SKM-1 treated with dmso at 0.1 percent for 144 hours (cell line): ENCODE data around the gene PRAMEF20.
"Not testable (repeated sequence)": the region's sequence is repeated elsewhere in the genome, so short reads cannot be mapped to it uniquely, and the experiment has no call there.

Experiments used
- DNase-seq: peaks from one replicate; lab custom pipeline; 2025; ENCODE audit not compliant: unreplicated experiment; lab: John Stamatoyannopoulos, UW

PRAMEF20 gene

DNA sequence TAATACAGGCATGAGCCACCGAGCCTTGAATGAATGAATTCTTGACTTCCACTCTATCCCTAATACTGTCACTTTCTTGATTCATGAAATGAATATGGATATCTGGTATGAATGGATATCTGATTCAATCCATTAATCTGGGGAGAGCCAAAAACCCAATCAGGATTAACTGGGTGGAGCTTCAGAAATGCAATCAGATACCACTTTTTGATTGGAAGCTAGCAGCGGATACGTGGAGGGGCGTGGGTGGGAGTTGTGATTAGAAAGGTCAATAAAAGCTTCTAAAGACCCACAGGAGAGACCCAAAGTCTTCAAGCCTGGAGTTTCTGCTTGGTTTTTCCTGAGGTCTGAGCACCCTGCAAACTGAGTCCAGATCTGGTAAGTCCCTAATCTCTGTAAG is at the start of gene PRAMEF20:
Gene PRAMEF20 (plus strand): TSS at position 301 of the 400 bp plus-strand sequence. CDS start 5,905 bp downstream, outside the sequence.
- DNase-seq: not testable (repeated sequence)

DNA sequence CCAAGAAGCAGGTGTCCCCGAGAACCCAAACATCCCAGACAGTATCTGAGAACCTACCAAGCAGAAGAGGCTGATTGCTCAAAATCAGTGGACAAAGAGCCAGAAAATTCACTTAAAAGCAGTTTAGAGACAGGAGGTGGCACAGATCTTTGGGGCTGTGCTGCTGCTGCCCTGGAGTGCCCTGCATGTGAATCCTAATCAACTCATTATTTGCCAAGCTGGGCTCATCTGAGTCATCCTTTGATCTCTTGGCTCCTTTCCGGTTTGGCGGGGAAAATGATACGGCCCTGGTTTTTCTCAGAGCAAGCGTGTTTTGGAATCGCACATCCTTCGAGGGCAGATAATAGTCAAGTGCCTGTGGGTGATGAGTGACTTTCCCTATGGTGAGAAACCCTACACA is 47.9 kb upstream of the PRAMEF20 start:
- DNase-seq: not testable (repeated sequence)

DNA sequence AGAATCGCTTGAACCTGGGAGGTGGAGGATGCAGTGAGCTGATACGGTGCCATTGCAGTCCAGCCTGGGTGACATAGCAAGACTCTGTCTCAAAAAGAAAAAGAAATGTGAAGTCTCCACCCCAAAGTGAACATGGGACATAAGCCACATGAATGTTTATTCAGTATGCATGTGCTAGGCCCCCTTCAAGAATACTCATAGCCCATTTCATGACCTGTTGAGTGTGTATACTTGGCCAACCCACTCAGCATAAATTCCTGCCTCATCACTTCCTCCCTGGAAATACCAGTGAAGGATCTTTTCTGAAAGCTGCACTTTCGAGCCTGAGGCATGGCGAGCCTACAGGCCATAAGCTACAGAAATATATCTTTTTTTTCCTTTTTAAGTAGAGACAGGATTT is 45.3 kb upstream of the PRAMEF20 start:
- DNase-seq: not testable (repeated sequence)

DNA sequence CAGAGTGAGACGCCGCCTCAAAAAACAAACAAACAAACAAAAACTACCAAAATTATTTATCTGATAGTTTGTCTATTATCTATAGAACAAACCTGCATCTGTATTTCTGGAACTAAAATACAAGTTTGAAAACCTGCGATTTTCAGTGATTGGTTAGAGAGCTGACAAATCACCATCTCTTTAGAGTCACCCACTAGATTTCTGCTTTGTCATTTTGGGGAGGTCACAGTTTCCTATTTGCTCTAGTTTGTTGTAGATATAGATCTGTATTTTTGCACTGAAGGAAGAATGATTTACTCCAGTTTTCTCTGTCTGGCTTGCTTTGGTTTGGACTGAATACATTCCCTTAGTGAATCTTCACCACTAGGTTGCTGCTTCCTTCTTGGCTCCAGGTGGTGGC is 43.7 kb upstream of the PRAMEF20 start:
- not testable (repeated sequence) for DNase-seq

DNA sequence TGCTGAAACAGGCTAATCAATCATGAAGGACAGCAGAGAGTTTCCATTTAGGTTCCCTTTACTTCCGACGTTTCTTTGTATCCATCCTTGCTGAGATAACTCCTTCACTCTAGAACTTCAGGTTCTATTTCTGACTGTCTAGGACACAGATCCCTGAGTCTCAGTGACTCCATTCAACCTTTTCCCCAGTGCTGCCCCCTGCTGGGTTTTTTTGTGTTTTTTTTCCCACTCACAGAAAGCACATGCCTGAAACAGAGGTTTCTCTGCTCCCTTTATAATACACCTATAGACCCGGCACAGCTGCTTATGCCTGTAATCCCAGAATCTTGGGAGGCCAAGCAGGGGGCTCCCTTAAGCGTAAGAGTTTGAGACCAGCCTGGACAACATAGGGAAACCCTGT is 41.7 kb upstream of the PRAMEF20 start:
- DNase-seq: not testable (repeated sequence)

DNA sequence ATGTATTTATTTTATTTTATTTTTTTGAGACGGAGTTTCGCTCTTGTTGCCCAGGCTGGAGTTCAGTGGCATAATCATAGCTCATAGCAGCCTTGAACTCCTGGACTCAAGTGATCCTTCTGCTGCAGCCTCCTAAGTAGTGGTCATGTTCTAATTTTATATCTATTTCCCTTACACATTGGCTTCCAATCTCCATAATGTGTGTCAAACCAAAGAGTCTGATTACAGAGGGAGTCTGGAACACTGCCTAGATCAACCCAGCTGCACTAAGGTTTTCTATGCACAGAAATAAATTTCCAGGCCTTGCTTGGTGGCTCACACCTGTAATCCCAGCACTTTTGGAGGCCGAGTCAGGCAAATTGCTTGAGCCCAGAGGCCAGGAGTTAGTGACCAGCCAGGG is 31.3 kb upstream of the PRAMEF20 start:
- not testable (repeated sequence) for DNase-seq

DNA sequence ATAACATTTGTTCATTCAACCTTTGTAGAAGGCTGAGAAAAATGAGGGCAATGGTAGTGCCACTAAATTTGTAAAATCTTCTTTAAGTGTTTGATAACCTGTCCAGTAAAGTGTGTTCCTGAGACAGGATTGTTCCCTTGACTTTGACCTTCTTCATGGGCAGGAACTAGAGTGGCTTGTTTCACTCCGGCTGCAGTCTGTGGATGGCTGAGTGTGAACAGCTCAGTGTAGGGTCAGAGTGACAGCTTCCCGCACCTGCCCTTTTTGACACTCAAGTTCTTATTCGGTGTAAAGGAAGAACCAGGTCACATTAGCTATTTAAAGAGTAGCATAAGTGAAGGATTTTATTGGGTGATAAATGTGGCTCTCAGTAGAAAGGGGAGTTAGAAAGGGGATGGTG is 29.9 kb upstream of the PRAMEF20 start:
- DNase-seq: not testable (repeated sequence)

DNA sequence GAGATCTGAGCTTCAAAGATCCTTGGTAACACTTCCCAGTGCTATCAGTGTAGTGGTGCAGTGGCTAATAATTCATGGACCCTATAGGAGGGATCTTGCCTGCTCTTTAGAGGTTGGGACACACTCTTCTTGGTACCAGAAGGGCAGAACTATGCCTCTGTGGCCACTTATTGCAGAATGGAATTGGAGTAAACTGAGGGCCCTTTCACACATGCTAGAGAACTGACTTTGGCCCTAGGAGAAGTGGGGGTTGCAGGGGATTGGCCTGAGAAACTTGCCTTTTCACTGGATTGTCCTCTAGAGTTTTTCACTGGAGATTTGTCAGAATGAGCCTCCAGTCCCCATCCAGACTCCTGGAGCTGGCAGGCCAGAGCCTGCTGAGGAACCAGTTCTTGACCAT is 20.9 kb upstream of the PRAMEF20 start, which contains the start of gene PRAMEF17:
Gene PRAMEF17 (plus strand): TSS at position 301 of the 400 bp plus-strand sequence. CDS start 26 bp downstream, at position 327.
- not testable (repeated sequence) for DNase-seq

DNA sequence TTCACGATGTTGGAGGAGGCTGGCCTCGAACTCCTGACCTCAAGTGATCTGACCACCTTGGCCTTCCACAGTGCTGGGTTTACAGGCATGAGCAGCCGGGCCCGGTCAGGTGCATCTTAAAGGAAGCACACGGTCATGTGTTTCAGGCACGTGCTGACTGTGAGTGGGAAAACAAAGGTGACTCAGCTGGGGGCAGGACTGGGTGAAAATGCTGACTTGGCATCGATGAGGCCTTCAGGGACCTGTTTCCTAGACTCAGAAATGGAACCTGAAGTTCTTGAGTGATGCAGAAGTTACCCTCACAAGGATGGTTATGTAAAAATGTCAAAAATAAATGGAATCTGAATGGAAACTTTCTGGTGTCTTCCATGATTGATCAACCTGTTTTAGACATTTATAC is 17.2 kb upstream of the PRAMEF20 start:
- not testable (repeated sequence) for DNase-seq

DNA sequence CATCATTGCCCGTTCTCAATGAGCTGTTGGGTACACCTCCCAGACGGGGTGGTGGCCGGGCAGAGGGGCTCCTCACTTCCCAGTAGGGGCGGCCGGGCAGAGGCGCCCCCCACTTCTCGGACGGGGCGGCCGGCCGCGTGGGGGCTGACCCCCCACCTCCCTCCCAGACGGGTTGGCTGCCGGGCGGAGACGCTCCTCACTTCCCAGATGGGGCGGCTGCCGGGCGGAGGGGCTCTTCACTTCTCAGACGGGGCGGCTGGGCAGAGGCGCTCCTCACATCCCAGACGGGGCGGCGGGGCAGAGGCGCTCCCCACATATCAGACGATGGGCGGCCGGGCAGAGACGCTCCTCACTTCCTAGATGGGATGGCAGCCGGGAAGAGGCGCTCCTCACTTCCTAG is 15.5 kb upstream of the PRAMEF20 start:
- not testable (repeated sequence) for DNase-seq

DNA sequence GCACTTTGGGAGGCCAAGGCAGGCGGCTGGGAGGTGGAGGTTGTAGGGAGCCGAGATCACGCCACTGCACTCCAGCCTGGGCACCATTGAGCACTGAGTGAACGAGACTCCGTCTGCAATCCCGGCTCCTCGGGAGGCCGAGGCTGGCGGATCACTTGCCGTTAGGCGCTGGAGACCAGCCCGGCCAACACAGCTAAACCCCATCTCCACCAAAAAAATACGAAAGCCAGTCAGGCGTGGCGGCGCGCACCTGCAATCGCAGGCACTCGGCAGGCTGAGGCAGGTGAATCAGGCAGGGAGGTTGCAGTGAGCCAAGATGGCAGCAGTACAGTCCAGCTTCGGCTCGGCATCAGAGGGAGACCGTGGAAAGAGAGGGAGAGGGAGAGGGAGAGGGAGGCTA is 14.9 kb upstream of the PRAMEF20 start:
- DNase-seq: not testable (repeated sequence)

DNA sequence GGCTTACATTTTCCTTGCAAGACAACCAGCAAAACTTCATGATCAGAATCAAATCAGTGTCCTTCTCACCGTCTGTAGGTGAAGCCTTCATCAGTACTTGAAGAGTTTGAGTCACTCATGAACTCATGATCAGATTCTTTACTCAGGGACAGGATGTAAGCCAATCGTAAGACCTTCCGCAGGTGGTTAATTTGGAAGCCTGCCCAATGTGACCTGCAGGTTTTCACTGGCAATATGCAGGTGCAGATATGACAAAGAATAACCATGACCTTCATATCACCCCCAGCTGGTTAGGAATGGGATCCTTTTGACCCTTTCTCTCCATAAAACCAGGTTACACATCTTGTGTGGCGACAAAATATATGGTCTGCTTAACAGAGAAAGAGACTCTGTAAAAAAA is 2.4 kb upstream of the PRAMEF20 start:
- no peak for DNase-seq

DNA sequence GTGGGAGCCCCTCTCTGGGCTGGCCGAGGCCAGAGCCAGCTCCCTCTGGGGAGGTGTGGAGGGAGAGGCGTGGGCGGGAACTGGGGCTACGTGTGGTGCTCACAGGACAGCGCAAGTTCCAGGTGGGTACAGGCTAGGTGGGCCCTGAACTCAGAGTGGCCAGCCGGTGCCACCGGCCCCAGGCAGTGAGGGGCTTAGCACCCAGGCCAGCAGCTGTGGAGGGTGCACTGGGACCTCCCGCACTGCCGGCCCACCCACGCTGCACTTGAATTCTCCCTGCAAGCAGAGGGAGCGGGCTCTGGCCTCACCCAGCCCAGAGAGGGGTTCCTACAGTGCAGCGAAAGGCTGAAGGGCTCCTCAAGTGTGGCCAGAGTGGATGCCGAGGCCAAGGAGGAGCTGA is 20.2 kb downstream of the PRAMEF20 start:
- no peak for DNase-seq

DNA sequence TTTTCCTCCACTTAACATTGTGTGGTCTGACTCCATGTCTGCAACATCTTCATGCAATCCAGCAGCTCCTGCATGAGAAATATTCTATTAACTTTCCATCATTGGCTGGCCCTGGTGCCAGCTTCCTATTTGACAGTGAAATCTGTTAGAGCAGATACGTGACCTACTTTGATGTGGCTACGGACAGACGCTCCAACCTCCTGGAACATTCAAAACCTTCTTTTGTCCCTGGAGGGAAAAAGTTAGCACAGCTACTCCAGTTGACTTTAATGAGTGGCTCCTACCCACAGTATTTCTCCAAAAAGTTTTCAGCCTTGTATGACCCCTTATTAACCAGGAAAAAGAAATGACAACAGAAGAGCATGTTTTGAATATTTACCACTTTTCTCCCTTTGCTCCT is 22.0 kb downstream of the PRAMEF20 start:
- no peak for DNase-seq

DNA sequence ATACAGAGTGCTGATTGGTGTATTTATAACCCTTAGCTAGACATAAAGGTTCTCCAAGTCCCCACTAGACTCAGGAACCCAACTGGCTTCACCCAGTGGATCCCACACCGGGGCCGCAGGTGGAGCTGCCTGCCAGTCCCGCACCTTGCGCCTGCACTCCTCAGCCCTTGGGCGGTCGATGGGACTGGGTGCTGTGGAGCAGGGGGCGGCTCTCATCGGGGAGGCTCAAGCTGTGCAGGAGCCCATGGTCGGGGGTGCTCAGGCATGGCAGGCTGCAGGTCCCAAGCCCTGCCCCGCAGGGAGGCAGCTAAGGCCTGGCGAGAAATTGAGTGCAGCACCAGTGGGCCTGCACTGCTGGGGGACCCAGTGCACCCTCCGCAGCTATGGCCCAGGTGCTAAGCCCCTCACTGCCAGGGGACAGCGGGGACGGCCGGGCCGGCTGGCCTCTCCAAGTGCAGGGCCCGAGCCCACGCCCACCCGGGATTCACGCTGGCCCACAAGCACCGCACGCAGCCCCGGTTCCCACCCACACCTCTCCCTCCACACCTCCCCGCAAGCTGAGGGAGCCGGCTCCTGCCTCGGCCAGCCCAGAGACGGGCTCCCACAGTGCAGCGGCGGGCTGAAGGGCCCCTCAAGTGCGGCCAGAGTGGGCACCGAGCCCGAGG is 23.6 kb downstream of the PRAMEF20 start:
- DNase-seq: not testable (repeated sequence)

DNA sequence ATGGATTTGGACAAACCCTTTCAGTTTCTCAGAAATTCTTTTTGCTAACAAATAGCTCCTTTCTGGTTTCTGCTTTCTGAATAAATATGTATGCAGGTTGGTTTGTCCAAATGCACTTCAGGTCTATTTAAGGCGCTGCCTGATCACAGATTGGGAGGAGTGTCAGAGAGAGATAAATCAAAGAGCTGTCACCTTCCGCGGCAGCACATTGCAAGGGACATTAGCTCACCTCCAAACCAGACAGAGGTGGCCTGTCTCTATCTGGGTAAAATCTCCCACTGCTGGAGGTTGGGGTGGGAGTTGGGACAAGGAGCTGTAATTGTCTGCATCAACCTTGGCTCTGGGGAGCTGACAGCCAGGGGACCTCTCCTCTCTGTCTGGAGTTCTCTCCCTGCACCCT is 25.2 kb downstream of the PRAMEF20 start:
- DNase-seq: no peak

DNA sequence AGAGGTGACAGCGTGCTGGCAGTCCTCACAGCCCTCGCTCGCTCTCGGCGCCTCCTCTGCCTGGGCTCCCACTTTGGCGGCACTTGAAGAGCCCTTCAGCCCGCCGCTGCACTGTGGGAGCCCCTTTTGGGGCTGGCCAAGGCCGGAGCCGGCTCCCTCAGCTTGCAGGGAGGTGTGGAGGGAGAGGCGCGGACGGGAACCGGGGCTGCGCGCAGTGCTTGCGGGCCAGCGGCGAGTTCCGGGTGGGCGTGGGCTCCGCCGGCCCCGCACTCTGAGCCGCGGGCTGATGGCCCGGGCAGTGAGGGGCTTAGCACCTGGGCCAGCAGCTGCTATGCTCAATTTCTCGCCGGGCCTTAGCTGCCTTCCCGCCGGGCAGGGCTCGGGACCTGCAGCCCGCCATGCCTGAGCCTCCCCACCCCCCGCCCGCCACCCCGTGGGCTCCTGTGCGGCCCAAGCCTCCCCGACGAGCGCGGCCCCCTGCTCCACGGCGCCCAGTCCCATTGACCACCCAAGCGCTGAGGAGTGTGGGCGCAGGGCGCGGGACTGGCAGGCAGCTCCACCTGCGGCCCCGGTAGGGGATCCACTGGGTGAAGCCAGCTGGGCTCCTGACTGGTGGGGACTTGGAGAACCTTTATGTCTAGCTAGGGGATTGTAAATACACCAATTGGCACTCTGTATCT is 29.0 kb downstream of the PRAMEF20 start:
- not testable (repeated sequence) for DNase-seq

DNA sequence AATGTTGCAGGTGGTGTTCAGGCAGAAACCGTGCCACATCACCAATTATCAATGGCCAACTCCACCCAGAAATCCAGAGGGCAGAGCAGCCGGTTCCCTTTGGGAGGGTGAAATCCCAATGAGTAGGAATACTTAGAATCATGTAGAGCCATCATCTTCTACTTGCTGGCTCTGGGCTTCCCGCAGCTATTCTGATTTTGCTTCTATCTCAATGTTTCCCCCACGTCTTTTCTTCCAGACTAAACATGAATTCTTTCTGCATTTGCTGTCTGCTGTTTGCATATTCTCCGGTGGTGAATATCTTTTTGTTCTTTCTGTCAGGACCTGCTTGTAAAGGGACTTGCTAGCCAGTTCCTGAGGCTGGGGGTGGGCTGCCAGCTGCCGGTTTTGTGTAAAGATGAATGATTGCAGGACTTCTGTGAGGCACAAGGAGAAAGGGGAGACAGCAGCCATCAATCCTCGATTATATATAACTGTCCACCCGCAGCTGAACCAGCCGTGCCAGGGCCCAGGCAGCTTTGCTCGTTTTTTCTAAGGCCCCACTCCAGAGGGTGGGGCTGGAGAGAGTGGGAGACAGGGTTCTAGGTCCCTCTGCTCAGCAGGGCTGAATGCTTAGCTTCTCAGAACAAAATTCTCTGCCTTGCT is 33.2 kb downstream of the PRAMEF20 start:
- DNase-seq: no peak

DNA sequence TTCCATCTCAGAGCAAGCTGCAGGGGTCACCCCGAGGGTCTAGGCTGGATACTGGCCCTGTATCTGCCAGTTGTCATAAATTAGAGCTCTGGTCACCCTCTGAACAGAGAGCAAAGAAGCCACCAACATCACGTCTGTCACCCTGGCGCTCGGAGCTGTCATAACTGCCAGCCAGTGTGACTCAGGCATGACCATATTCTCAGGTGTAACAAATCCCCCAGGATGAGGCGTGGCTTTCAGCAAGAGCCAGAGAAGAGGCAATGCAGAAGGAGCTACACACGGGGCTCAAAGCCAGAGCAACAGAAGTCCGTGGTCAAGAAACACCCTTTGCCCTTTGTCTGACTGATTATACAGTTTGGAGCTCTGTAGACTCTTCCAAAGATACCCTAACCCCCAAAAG is 40.0 kb downstream of the PRAMEF20 start:
- no peak for DNase-seq

DNA sequence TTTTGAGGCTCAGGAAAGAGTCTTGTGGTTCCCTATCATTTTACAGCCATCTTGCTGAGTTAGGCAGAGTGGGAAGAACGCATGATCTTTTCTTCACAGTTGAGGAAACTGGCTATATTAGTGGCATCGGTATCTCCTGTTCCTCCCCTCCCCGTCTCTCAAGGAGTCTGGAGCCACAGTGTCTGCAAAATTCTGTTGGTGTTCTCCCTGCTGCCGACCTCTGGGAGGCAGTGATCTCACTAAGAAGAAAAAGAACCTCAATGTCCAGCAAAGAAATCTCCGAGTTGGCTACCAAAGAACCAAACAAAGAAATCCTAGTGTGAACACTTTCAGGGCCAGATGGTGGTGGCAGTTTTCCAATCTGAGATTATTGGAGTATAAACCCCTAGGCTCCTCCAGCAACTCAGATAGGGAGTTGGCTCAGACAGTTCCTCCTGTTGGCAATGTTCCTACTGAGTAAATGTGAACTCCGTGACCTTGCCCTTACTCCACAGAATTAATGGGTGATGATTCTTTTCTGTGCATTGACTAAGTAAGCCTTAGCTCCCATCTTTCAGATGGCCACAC is 41.2 kb downstream of the PRAMEF20 start:
- DNase-seq: no peak

DNA sequence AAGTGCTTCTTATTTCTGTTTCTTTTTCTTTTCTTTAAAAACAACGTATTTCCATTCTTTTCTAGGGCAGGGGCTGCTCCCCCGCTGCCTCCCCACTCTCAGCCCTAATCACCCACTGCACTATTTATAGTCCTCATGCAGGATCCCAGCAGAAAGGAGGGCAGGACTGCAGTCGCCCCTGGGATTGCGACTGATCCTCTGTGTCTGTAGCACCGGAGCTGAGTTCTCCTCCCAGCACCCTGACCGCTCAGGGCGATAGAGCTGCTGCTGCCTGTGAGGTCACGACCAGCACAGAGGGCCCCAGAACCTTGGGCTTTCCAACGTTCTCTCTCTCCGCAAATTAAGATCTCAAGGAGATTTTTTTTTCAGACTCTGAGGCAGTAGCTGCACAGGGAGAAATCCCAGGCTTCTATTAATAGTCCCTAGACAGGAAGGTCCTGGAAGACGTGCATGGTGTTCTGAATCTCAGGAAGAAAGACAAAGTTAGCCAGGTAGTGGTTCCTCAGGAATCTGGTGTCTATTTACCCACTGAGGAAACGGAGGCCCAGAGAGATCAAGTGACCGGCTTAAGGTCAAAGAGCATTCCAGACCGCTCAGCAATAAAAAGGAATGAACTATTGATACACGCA is 46.8 kb downstream of the PRAMEF20 start:
- no peak for DNase-seq
